IPS-18c (cell line): ENCODE data around the gene HDAC4.

Source experiments
- H3K4me3 ChIP-seq: 2 replicates; pipeline ENCODE4 v1.7.0; 2013; ENCODE audit warnings: low read depth, mild to moderate bottlenecking, low read length, moderate library complexity; ENCODE audit not compliant: insufficient read depth
- H3K9me3 ChIP-seq: one replicate; pipeline ENCODE4 v1.6.1; 2013; ENCODE audit warnings: mild to moderate bottlenecking, low read length, moderate library complexity; ENCODE audit not compliant: control insufficient read depth, insufficient read depth

HDAC4 gene

DNA sequence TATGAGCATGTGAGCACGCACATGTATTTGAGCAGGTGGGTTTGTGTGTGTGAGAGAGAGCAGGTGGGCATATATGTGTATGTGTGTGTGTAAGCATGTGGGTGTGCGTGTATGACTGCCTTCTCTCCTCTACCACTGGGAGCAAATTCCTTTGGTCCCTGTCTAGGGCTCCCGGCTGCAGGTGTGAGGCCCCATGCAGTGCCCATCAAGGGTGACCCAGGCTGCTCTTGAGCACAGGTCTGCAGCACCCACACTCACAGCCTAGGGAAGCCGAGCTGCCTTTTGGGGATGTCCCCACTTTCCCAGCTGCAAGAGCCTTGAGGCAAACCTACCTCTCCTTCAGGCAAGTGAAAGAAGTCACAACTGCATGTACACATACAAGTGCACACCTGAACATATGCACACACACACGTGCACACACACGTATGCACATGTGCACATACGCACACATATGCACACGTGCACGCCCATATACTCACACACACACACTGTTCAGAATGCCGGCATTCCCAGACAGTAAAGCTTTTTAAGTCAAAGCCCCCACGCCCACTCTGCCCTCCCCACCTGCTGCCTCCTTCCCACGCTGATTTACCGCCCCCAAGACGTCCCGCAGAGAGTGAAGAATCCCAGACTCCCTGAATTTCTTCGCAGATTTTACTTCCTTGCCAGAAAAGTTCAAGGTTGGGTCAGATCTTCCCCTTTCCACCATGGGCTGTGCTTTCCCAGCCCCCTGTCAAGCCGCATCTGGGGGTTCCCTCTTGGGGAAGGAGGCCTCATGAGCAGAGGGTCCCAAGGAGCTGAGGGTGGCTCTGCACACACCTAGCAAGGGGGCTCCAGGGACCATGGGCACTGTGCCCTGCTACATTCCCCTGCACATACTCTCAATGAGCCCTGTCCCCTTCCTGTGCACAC, 382.3 kb downstream of the HDAC4 start:
- no peak overlapping the region for H3K4me3 ChIP-seq
- H3K9me3 ChIP-seq: no peaks in the 10 kb centered on the region

- no peaks in the 10 kb centered on the region for H3K9me3 ChIP-seq
- no peak overlapping the region for H3K4me3 ChIP-seq
These were observed 383.2 kb downstream of the HDAC4 start for GRCh38 chr2:239017491-239018098.

DNA sequence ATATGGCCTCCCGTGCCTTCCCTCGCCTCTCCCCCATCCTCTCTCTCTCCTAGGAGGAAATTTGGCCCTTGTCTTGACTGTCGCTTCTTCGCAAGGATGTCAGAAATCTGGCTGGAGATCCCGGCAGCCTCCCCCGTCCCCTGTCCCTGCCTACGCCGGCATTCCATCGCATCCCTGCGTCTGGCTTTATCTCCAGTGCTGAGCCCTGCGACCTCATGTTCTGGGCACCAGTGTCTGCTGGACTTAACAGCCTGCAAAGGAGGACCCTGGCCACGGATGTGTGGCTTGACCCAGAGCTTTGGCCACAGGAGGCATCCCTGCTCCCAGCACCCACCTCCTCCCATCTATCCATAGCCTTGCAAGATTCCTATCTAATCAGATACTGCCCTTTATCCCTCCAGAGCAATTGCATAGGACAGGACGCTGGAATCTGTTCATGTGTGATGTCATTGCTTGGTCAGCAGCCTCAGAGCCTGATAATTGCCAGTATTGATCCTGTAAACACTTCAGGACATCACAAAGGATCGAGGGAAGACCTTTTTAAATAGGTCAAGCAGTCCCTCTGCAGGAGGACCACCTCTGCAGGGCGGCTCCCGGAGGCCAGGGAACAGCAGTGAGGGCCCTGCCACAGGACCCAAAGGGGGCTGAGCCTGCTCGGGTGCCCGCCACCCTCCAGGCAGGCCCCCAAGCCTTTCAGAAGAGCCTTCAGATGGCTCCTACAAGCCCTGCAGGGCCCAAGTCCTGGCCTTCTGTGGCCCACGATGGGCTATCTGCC, 384.7 kb downstream of the HDAC4 start:
- Histone ChIP-seq H3K4me3 (no peak overlapping the region), H3K9me3 (no peaks in the 10 kb centered on the region)

- H3K4me3 ChIP-seq: no peak overlapping the region
- no peaks in the 10 kb centered on the region for H3K9me3 ChIP-seq
These were observed 385.5 kb downstream of the HDAC4 start for GRCh38 chr2:239015218-239015900.

DNA sequence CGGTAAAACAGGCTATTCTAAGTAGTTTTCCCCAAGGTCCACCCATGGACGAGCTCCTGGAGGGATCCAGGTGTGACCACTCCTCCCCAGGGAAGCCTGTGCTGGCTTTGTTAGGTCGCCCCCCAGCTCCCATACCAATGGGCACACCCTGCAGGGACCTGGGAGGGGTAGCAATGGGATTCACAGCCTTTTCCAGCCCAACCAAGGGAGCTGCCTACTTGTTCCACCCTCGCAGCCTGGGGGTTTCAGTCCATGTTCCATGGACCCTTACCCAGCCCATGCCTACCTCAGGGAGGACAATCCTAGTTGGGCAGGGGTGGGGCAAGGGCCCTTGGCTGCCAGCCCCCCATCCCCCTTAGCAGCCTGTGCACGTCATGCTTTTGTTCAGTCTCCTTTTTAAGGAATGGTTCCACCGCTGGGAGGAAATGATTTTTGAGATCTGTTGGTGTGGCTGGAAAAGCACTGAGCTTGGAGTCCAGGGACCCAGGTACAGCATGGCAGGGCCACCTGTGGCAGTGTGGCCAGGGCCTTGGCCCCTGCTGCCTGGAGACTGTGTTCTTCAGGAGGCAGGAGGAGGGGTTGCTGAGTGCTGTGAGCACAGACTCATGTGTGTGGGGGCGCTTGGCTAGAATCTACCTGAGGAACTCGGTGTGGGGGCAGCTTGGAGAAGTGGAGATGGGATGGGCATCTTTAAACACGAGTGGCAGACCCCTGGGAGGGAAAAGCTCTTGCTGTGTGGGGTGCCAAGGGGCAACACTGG, 386.2 kb downstream of the HDAC4 start:
- Histone ChIP-seq H3K9me3 (no peaks in the 10 kb centered on the region), H3K4me3 (no peak overlapping the region)

DNA sequence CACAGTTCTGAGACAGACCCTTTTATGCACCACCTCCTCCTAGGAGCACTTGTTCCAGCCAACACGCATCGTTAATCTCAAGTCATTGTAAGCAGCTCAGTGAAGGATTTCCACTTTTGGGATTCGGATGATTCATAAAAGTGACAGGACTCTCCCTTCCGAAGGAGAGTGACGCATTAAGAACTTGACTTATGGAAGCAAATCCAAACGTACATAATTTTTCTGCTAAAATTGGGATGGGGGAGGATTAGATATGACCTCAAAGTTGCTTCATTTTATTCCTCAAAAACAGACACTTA, 387.2 kb downstream of the HDAC4 start:
- Histone ChIP-seq H3K4me3 (no peak overlapping the region), H3K9me3 (no peaks in the 10 kb centered on the region)

DNA sequence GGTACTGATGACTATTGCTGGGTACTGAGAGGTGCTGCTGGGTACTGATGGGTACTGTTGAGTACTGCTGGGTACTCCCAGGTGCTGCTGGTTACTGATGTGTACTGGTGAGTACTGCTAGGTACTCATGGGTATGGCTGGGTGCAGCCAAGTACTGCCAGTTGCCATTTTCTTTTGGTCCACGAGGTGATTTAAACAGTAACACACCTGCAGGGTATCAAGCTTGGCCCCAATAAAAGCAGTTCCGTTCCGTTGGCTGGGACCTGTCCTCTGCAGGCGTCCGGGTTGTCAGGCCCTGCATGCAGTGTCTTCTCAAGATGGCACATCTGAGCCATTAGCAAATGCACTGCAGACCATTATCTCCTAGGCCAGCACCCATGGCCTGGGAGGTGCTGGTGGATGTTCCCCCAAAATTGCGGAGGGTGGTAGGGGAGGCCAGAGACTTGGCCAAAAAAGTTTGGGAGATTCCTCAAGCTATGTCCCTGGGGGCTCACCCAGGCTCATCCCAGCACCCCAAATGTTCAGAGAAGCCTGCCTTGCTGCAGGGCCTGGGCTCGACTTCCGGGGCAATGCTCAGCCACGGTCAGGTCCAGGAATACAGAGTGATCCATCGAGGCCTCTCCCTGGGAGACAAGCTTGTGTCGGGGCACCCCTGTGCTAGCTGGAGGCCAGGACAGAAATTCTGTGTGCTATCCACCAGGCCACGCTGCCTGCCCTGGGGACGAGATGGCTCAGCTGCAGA, 387.7 kb downstream of the HDAC4 start:
- H3K4me3 ChIP-seq: no peak overlapping the region
- no peaks in the 10 kb centered on the region for H3K9me3 ChIP-seq

DNA sequence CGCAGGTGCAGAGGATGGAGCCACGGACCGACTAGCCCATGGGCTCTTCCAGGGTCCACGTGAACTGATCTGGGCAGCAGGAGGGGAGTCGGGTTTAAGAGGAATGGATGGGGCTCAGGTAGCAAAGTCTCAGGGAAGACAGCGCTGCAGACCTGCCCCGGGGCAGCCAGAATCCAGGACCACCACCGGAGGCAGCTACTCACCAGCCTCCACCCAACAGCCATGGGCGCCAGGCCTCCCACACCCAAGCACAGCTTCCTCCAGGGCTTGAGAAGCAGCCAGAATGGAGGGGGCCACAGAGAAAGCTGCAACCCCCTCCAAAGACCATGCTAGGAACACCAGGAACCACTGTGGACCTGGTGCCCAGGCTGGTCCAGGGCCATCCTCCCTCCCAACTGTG, 388.6 kb downstream of the HDAC4 start:
- H3K9me3 ChIP-seq: no peaks in the 10 kb centered on the region
- no peak overlapping the region for H3K4me3 ChIP-seq

GRCh38 chr2:239009589-239009961, 391.2 kb downstream of the HDAC4 start:
- H3K4me3 ChIP-seq: no peak overlapping the region
- H3K9me3 ChIP-seq: no peaks in the 10 kb centered on the region

GRCh38 chr2:239008677-239009588, 391.9 kb downstream of the HDAC4 start:
- H3K9me3 ChIP-seq: no peaks in the 10 kb centered on the region
- H3K4me3 ChIP-seq: no peak overlapping the region

DNA sequence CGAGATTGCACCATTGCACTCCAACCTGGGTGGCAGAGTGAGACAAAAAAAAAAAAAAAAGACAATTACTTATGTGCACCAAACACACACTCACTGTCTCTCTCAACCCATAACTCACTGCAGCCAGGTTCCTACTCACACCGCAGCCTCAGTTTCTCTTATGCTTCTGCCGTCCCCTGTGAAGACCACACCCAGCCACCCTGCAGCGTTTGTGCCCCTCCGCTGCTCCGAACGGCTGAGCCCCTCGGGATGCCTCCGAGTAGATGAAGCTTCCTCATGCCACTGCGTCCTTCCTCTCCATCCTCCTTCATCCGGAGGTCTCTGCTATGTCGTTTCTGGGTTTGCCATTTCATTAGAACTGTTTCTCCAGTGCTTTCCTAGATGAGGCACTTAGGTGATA, 392.8 kb downstream of the HDAC4 start:
- Histone ChIP-seq H3K4me3 (no peak overlapping the region), H3K9me3 (no peaks in the 10 kb centered on the region)

GRCh38 chr2:239006622-239007285, 394.1 kb downstream of the HDAC4 start:
- no peak overlapping the region for H3K4me3 ChIP-seq
- peaks cover 2% of the 10 kb centered on the region for H3K9me3 ChIP-seq

GRCh38 chr2:239005586-239005985, 395.2 kb downstream of the HDAC4 start:
- Histone ChIP-seq H3K4me3 (no peak overlapping the region), H3K9me3 (peaks cover 3% of the 10 kb centered on the region)

DNA sequence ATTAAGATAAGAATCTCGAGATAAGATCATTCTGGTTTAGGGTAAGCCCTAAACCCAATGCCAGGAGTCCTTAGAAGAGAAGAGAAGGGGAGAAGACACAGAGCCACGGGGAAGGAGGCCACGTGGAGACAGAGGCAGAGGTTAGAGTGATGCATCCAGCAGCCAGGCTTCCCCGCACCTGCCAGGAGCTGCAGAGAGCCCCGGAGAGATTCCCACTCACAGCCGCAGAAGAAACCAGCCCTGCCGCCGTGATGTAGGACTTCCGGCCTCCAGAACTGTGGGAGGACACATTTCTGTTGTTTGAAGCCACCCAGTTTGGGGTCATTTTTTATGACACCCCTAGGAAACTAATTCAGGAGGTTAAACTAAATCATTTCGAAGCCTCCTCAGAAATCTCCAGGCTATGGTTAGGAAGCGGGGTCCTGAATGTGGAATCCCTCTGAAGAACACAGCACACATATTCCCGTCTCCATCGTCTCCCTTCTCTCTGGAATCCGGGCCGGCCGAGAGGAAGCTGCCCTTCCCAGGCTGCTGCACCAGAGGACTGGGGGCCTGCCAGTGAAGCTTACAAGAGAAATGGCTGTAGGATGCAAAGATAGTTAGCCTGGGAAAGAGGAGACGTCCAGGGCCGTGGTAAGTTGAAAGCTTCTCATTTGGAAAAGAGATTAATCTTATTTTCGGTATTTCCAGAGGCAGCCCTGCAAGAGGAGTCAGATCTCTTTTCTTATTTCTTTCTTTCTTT, 396.4 kb downstream of the HDAC4 start:
- no peak overlapping the region for H3K4me3 ChIP-seq

More for the DNA sequence above, 396.4 kb downstream of the HDAC4 start:
- peaks cover 3% of the 10 kb centered on the region for H3K9me3 ChIP-seq
